Measurements from ENCODE around the gene CCND1. TPM values are rescaled to one million over a fixed set of nuclear protein-coding genes. Genes with fewer than 3 reads are reported as not detected.
A peak's percentile ranks its signal among the peaks of the same experiment; 100 is the strongest.

The CCND1 gene
- total and polyA plus RNA-seq, 2 donors (not counting 1 experiment from before 2014, with no cell fraction given), result 322 to 548 TPM

DNA sequence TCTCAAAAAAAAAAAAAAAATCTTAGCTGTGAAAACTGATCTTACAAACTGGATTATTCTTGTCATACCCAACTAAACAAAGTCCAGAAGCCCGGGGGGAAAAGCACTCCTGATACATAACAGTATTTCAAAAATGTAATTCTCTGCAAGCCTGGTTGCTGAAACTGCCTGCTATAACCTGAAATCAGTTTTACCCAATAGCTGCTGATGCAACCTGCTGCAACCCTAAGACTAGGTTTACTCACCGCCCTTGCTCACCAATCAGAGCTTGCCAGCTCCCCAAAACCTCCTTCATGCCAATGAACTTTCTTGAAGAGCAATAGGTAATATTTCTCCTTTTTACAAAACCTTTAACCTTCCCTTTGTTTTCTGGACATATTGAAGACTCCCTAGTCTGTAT, 50.5 kb downstream of the CCND1 start:
- peak in 1 of 2 donors; percentile 53 for DNase-seq (ENCODE audit: low read depth in 2 of 2)

GRCh38 chr11:69692422-69692821, 51.5 kb downstream of the CCND1 start:
- no peaks in the 10 kb centered on the region for H3K9me3 ChIP-seq (ENCODE audit: control insufficient read depth, insufficient read depth, low read depth, low read length)
- TF ChIP-seq CTCF (conservative IDR thresholded peaks at IDR 0.05 in 1 of 2, IDR thresholded peaks at IDR 0.05 in 1 of 2; ENCODE audit: low read depth in 1 of 2, low read length in 2 of 2) (no peak), EZH2 (IDR thresholded peaks at IDR 0.05; ENCODE audit: low read length, missing control alignments) (no peak)
- H3K4me1 ChIP-seq (ENCODE audit: control insufficient read depth, extremely low read depth, insufficient read depth, low read length), result no peaks in the 10 kb centered on the region

More for the DNA sequence above, 50.5 kb downstream of the CCND1 start:
- Histone ChIP-seq H3K27me3 (ENCODE audit: control insufficient read depth, insufficient read depth, low read length) (peaks cover 9% of the 10 kb centered on the region), H3K9me3 (ENCODE audit: control insufficient read depth, insufficient read depth, low read depth, low read length) (no peaks in the 10 kb centered on the region), H2AFZ (ENCODE audit: low read length) (no peak overlapping the region), H3K4me1 (ENCODE audit: control insufficient read depth, extremely low read depth, insufficient read depth, low read length) (no peaks in the 10 kb centered on the region), H3K36me3 (ENCODE audit: control insufficient read depth, insufficient read depth, low read length) (no peaks in the 10 kb centered on the region), H3K9ac (ENCODE audit: insufficient read depth, low read length) (no peak overlapping the region), H3K79me2 (ENCODE audit: control insufficient read depth, insufficient read depth, low read length) (no peaks in the 10 kb centered on the region), H3K4me2 (ENCODE audit: extremely low read depth, insufficient read depth, low read length) (no peak overlapping the region), H4K20me1 (ENCODE audit: control insufficient read depth, extremely low read depth, insufficient read depth, low read length) (no peaks in the 10 kb centered on the region), H3K4me3 (replicated peaks in 1 of 4; ENCODE audit: control extremely low read depth in 1 of 4, insufficient read depth in 1 of 4, low read depth in 3 of 4, low read length in 4 of 4) (no peak overlapping the region), H3K27ac (ENCODE audit: insufficient read depth, low read length) (no peak overlapping the region)
- no peak for TF ChIP-seq EZH2 (IDR thresholded peaks at IDR 0.05; ENCODE audit: low read length, missing control alignments)
- TF ChIP-seq CTCF (conservative IDR thresholded peaks at IDR 0.05 in 1 of 2, IDR thresholded peaks at IDR 0.05 in 1 of 2; ENCODE audit: low read depth in 1 of 2, low read length in 2 of 2), result no peak

GRCh38 chr11:69694781-69695180, 53.8 kb downstream of the CCND1 start:
- no peak for DNase-seq (ENCODE audit: low read depth in 2 of 2)
- Histone ChIP-seq H3K9ac (ENCODE audit: insufficient read depth, low read length) (no peak overlapping the region), H4K20me1 (ENCODE audit: control insufficient read depth, extremely low read depth, insufficient read depth, low read length) (no peaks in the 10 kb centered on the region), H3K4me3 (replicated peaks in 1 of 4; ENCODE audit: control extremely low read depth in 1 of 4, insufficient read depth in 1 of 4, low read depth in 3 of 4, low read length in 4 of 4) (no peak overlapping the region), H3K27me3 (ENCODE audit: control insufficient read depth, insufficient read depth, low read length) (peaks cover 16% of the 10 kb centered on the region), H3K79me2 (ENCODE audit: control insufficient read depth, insufficient read depth, low read length) (no peaks in the 10 kb centered on the region), H2AFZ (ENCODE audit: low read length) (no peak overlapping the region), H3K4me2 (ENCODE audit: extremely low read depth, insufficient read depth, low read length) (no peak overlapping the region), H3K27ac (ENCODE audit: insufficient read depth, low read length) (no peak overlapping the region), H3K4me1 (ENCODE audit: control insufficient read depth, extremely low read depth, insufficient read depth, low read length) (no peaks in the 10 kb centered on the region), H3K36me3 (ENCODE audit: control insufficient read depth, insufficient read depth, low read length) (no peaks in the 10 kb centered on the region), H3K9me3 (ENCODE audit: control insufficient read depth, insufficient read depth, low read depth, low read length) (no peaks in the 10 kb centered on the region)
- TF ChIP-seq CTCF (conservative IDR thresholded peaks at IDR 0.05 in 1 of 2, IDR thresholded peaks at IDR 0.05 in 1 of 2; ENCODE audit: low read depth in 1 of 2, low read length in 2 of 2), result no peak
- TF ChIP-seq EZH2 (IDR thresholded peaks at IDR 0.05; ENCODE audit: low read length, missing control alignments), result no peak

More at GRCh38 chr11:69692422-69692821, 51.5 kb downstream of the CCND1 start:
- Histone ChIP-seq H3K36me3 (ENCODE audit: control insufficient read depth, insufficient read depth, low read length) (no peaks in the 10 kb centered on the region), H2AFZ (ENCODE audit: low read length) (no peak overlapping the region), H3K27me3 (ENCODE audit: control insufficient read depth, insufficient read depth, low read length) (peaks cover 11% of the 10 kb centered on the region), H3K79me2 (ENCODE audit: control insufficient read depth, insufficient read depth, low read length) (no peaks in the 10 kb centered on the region), H3K4me3 (replicated peaks in 1 of 4; ENCODE audit: control extremely low read depth in 1 of 4, insufficient read depth in 1 of 4, low read depth in 3 of 4, low read length in 4 of 4) (no peak overlapping the region), H3K27ac (ENCODE audit: insufficient read depth, low read length) (no peak overlapping the region), H4K20me1 (ENCODE audit: control insufficient read depth, extremely low read depth, insufficient read depth, low read length) (no peaks in the 10 kb centered on the region), H3K4me2 (ENCODE audit: extremely low read depth, insufficient read depth, low read length) (no peak overlapping the region), H3K9ac (ENCODE audit: insufficient read depth, low read length) (no peak overlapping the region)
- DNase-seq (ENCODE audit: low read depth in 2 of 2), result no peak
